Coronary artery (tissue), 2 donors: ENCODE data around the gene MACROD2.

ENCODE experiments used
- DNase-seq: peaks from one replicate; pipeline ENCODE4 v3.0.0-alpha.2; 2017; ENCODE audit warnings: low spot score
- H3K27ac ChIP-seq, 2 donors: fragments of 200-600 bp; sonication (generic); one replicate each; pipeline ENCODE4 v1.5.1; 2016 to 2019
- H3K4me3 ChIP-seq: fragments of 200-600 bp; sonication (generic); 2 replicates; pipeline ENCODE4 v1.5.1; 2016; ENCODE audit warnings: mild to moderate bottlenecking, moderate library complexity
- TF ChIP-seq, protein P1 (sequence below): fragments of 200-600 bp; sonication (generic); IDR thresholded peaks from one replicate; pipeline ENCODE4 v1.5.1; 2019; ENCODE audit warnings: antibody characterized with exemption

MACROD2 gene

DNA sequence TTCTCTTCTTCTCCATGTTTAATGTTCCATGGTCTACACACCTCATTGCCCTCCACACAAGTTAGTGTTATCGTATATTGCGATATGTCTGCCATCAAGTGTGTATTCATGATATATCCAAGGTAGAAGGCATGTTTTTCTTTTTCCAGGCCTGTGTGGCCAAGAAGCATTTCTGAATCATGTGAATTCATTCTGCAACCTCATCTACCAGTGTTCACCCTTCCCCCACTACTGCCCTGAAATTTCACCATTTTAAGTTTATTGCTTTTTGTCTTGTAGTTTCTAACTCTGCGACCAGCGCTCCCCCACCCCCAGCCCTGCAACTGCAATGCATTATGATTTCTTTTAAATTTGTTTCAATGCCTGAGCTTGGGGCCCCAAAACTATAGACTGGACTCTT, 960.1 kb downstream of the MACROD2 start:
- DNase-seq: no peak
- H3K4me3 ChIP-seq: no peak overlapping the region
- H3K27ac ChIP-seq: no peak overlapping the region
- TF ChIP-seq, protein P1, sequence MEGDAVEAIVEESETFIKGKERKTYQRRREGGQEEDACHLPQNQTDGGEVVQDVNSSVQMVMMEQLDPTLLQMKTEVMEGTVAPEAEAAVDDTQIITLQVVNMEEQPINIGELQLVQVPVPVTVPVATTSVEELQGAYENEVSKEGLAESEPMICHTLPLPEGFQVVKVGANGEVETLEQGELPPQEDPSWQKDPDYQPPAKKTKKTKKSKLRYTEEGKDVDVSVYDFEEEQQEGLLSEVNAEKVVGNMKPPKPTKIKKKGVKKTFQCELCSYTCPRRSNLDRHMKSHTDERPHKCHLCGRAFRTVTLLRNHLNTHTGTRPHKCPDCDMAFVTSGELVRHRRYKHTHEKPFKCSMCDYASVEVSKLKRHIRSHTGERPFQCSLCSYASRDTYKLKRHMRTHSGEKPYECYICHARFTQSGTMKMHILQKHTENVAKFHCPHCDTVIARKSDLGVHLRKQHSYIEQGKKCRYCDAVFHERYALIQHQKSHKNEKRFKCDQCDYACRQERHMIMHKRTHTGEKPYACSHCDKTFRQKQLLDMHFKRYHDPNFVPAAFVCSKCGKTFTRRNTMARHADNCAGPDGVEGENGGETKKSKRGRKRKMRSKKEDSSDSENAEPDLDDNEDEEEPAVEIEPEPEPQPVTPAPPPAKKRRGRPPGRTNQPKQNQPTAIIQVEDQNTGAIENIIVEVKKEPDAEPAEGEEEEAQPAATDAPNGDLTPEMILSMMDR: no peak

DNA sequence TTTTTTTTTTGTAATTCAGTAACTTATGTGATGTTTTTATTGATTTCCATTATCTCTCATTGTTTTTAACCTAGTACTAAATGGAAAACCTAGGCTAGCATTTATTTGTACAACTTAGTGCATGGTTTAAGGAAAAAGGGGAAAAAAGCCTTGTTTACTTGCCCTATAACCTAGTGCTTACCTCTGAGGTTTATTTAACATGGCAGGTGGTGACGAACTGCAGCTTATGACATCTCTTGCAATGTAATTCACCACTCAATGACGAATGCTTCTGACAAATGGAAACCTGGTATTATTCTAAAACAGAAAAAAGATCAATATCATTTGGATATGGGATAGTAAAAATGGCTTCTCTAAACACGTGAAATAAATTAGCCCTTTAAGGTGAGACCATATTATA, 960.7 kb downstream of the MACROD2 start:
- Histone ChIP-seq H3K27ac (no peak overlapping the region), H3K4me3 (no peak overlapping the region)
- no peak for DNase-seq
- TF ChIP-seq, protein P1: no peak

DNA sequence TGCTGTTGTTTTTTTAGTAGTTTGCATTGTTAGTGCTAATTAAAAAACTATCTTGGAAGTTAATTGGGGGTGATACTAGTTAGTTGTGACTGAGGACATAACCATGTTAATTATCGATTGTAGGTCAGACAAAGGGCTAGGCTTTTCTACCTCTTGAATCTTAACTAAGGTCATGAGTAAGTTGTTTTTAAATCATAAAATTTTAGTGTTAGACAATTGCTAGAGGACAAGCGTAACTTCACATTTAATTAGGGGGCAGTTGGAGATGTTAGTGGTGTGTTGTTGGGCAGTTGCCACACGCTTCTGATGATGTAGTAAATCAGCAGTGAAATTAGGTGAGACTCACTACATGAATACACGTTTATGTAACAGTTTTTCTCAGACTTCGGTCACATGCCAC, 961.2 kb downstream of the MACROD2 start:
- TF ChIP-seq, protein P1: no peak
- Histone ChIP-seq H3K27ac (no peak overlapping the region), H3K4me3 (no peak overlapping the region)
- no peak for DNase-seq

DNA sequence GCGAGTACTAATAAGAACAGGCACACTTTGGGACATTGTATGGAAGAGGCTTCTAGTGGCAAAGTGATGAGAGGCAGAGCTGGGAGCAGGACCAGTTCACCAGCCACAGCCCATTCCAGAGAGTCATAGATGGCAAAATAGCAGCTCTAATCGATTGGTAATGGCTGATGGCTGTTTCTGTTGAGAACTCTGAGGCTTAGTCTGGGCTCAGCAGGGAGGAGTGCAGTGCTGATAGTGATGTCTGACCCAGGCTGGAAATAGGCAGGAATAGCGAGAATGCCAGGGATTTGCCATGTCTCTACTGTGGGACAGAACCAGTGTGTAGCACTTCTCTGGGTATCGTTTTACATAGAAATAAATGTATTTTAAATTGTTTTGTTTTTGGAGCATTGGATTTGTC, 962.1 kb downstream of the MACROD2 start:
- DNase-seq: no peak
- Histone ChIP-seq H3K27ac (no peak overlapping the region), H3K4me3 (no peak overlapping the region)
- TF ChIP-seq, protein P1: no peak

DNA sequence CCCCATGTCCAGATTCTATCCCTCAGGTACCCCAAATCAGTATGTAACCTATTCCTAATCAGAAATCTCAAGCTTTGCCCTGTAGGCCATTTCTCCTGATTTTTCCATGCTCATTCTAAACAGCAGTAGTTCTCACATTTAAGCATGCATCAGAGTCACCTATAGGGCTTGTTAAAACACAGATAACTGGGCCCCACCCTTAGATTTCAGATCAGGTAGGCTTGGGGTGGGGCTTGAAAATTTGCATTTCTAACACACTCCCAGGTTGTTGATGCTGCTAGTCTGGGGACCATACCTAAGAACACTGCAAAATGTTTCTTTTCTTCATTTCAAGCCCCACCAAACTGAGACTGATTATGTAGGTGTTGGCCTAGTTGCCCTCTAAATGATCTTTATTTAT, 963.3 kb downstream of the MACROD2 start:
- DNase-seq: no peak
- TF ChIP-seq, protein P1: no peak
- Histone ChIP-seq H3K27ac (no peak overlapping the region), H3K4me3 (no peak overlapping the region)

DNA sequence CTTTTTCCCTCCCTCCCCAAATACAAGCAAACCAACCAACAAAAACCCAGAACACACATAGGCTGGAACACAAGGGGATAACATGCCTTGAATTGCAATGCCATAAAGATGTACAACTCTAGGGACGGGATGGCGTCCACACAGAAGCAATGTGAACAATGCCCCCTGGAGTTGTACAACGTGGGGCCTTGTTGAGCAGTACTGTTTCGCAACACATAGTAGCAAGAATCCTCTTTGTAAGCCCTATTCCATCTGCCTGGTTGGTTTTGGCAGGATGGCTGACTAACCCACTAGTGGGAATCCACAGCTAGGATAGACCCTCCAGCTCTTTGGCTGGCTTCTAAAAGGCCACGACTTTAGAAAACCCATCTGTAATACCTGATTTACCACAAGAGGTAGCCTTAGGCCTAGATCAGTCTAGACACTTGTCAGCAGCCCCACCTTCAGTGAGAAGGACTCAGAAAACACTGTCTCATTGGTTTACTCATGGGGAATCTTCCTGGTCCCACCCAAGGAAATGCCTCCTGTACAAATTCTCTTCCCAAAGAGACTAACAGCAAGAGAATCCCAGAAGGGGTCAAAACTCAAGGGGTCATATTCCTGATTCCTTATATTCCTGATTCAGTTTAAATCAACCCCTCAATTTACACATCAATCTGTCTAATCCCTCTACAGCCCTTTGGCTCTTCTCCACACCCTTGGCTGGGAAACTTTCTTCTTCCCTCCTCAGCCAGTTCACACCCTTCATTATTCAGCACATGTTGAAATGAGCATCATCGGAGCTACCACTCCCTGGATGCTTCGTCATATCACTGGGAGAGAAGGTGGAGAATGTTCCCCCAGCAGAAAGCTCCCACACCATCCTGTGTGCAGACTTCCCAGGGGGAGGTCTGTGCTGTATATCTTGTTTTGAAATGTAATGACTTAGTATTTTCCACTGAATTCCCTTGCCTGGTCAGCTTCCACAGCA, 964.5 kb downstream of the MACROD2 start:
- H3K27ac ChIP-seq: no peak overlapping the region
- DNase-seq: no peak
- H3K4me3 ChIP-seq: no peak overlapping the region
- TF ChIP-seq, protein P1: no peak

DNA sequence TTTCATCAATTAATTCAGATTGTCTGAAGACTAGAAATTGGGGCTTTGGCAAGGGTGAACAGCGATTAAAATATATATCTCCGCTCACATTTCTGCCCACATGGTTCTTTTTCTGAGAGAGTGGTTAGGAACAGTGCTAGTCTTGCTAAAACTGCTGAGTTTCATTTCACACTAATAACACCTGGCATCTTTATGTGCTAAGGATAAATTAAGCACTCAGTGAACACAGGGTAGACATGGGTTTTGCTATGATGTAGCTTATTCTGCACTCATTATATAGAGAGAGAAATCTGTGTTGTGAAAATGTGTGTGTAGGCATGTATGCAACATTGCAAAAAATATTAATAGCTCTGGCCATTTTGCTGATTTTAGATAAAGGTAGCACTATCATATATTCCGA, 965.5 kb downstream of the MACROD2 start:
- TF ChIP-seq, protein P1: no peak
- Histone ChIP-seq H3K4me3 (no peak overlapping the region), H3K27ac (no peak overlapping the region)
- DNase-seq: no peak
